AG20443 (cell line): ENCODE results near the gene PIGW.
"Not testable (repeated sequence)": the region's sequence is repeated elsewhere in the genome, so short reads cannot be mapped to it uniquely, and the experiment has no call there.

Source experiments
- DNase-seq: peaks from one replicate; pipeline ENCODE4 v3.0.0; 2012; ENCODE audit warnings: low spot score, mixed read lengths

PIGW gene

GRCh38 chr17:36534840-36535668, at the start of gene PIGW, which contains the start of gene MYO19:
PIGW (plus strand) TSS chr17:36534987; CDS start chr17:36537102, 2,115 bp downstream.
MYO19 (minus strand) TSS chr17:36534868; CDS start chr17:36532538, 2,330 bp downstream.
- DNase-seq: peak; percentile 95

GRCh38 chr17:36485027-36485426, 49.8 kb upstream of the PIGW start:
- no peak for DNase-seq

GRCh38 chr17:36485805-36486203, 49.0 kb upstream of the PIGW start:
- no peak for DNase-seq

GRCh38 chr17:36486204-36487194, 48.3 kb upstream of the PIGW start, which contains the start of gene ZNHIT3:
ZNHIT3 (plus strand) TSS chr17:36486681; CDS start chr17:36486700, 19 bp downstream.
- DNase-seq: peak; percentile 97

- DNase-seq: no peak
These were observed 40.8 kb upstream of the PIGW start for GRCh38 chr17:36493956-36494355.

GRCh38 chr17:36494674-36495073, 40.1 kb upstream of the PIGW start:
- no peak for DNase-seq

GRCh38 chr17:36495076-36495578, 39.7 kb upstream of the PIGW start:
- DNase-seq: no peak

- peak; percentile 17 for DNase-seq
These were observed 38.6 kb upstream of the PIGW start for GRCh38 chr17:36496018-36496789.

- DNase-seq: peak; percentile 3
These were observed 36.6 kb upstream of the PIGW start for GRCh38 chr17:36498155-36498554.

GRCh38 chr17:36498560-36499300, 36.1 kb upstream of the PIGW start:
- peak; percentile 3 for DNase-seq

- DNase-seq: peak; percentile 11
These were observed 34.0 kb upstream of the PIGW start for GRCh38 chr17:36500745-36501225.

- peak; percentile 9 for DNase-seq
These were observed 33.4 kb upstream of the PIGW start for GRCh38 chr17:36501351-36501750.

- peak; percentile 1 for DNase-seq
These were observed 32.8 kb upstream of the PIGW start for GRCh38 chr17:36501963-36502362.

GRCh38 chr17:36503456-36504155, 31.2 kb upstream of the PIGW start:
- DNase-seq: no peak

- no peak for DNase-seq
These were observed 30.6 kb upstream of the PIGW start for GRCh38 chr17:36504156-36504545.

- DNase-seq: no peak
These were observed 29.6 kb upstream of the PIGW start for GRCh38 chr17:36505171-36505570.

- no peak for DNase-seq
These were observed 28.4 kb upstream of the PIGW start for GRCh38 chr17:36506249-36506826.

GRCh38 chr17:36506831-36507230, 28.0 kb upstream of the PIGW start:
- no peak for DNase-seq

GRCh38 chr17:36507266-36507665, 27.5 kb upstream of the PIGW start:
- DNase-seq: no peak

- DNase-seq: not testable (repeated sequence)
These were observed 26.3 kb upstream of the PIGW start for GRCh38 chr17:36508439-36508838.
